HK-2 (cell line): Measurements from ENCODE around the gene CCDC177.

ENCODE experiments used
- DNase-seq: peaks from one replicate; pipeline ENCODE4 v3.0.0-alpha.2; 2018; ENCODE audit not compliant: unreplicated experiment

CCDC177 gene

DNA sequence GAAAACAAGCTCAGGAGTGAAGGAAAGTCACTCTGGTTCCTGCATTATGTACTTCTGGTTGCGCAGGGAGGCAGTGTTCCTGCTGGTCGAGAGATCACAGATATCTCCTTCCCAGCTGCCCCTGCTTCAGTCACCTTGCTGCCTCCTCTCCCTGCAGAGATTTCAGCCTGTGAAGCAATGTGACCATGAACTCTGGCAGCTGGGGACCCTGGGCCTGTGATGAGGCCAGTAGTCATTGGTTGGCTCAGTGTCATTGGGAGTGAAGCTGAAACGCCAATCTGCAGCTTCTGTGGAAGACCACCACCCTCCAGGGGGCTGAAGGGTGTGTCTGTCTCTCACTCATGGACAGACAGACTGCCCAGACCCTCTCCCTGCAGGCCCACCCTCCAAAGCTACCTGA, 45.1 kb downstream of the CCDC177 start:
- no peak for DNase-seq

GRCh38 chr14:69528930-69529329, 45.7 kb downstream of the CCDC177 start:
- DNase-seq = no peak

GRCh38 chr14:69528143-69528542, 46.5 kb downstream of the CCDC177 start:
- DNase-seq = no peak

GRCh38 chr14:69527635-69528034, 47.0 kb downstream of the CCDC177 start:
- no peak for DNase-seq

GRCh38 chr14:69525896-69526295, 48.8 kb downstream of the CCDC177 start:
- no peak for DNase-seq

GRCh38 chr14:69522026-69522425, 52.6 kb downstream of the CCDC177 start:
- no peak for DNase-seq
